Astrocyte of the spinal cord (primary cell): ENCODE results near the gene PDX1.
"Not testable (repeated sequence)": the region's sequence is repeated elsewhere in the genome, so short reads cannot be mapped to it uniquely, and the experiment has no call there.

Experiments used
- DNase-seq: peaks from one replicate; pipeline ENCODE4 v3.0.0; 2011; ENCODE audit warnings: low read depth, low spot score
- H3K4me3 ChIP-seq: 2 replicates; pipeline ENCODE4 v1.5.1; 2011; ENCODE audit warnings: low read depth, mild to moderate bottlenecking, low read length, moderate library complexity
- in situ Hi-C: cut with HindIII; loops from 2 replicates; pipeline ENCODE4 v1.10.0; 2017; ENCODE audit warnings: low sequenced_read_pairs
- TF ChIP-seq, protein P1 (sequence below): IDR thresholded peaks from 2 replicates; pipeline ENCODE4 v1.5.1; 2012; ENCODE audit warnings: low read depth, mild to moderate bottlenecking, low read length, inconsistent platforms

Gene PDX1

GRCh38 chr13:27963491-27963890 is 43.7 kb downstream of the PDX1 start:
- H3K4me3 ChIP-seq: no peak overlapping the region
- no peak for DNase-seq
- TF ChIP-seq, protein P1, sequence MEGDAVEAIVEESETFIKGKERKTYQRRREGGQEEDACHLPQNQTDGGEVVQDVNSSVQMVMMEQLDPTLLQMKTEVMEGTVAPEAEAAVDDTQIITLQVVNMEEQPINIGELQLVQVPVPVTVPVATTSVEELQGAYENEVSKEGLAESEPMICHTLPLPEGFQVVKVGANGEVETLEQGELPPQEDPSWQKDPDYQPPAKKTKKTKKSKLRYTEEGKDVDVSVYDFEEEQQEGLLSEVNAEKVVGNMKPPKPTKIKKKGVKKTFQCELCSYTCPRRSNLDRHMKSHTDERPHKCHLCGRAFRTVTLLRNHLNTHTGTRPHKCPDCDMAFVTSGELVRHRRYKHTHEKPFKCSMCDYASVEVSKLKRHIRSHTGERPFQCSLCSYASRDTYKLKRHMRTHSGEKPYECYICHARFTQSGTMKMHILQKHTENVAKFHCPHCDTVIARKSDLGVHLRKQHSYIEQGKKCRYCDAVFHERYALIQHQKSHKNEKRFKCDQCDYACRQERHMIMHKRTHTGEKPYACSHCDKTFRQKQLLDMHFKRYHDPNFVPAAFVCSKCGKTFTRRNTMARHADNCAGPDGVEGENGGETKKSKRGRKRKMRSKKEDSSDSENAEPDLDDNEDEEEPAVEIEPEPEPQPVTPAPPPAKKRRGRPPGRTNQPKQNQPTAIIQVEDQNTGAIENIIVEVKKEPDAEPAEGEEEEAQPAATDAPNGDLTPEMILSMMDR: no peak
- in situ Hi-C loops: no loop called here

- in situ Hi-C loops, H3K4me3 ChIP-seq, DNase-seq: not testable (repeated sequence)
Measured at GRCh38 chr13:27964206-27964605, 44.4 kb downstream of the PDX1 start.

DNA sequence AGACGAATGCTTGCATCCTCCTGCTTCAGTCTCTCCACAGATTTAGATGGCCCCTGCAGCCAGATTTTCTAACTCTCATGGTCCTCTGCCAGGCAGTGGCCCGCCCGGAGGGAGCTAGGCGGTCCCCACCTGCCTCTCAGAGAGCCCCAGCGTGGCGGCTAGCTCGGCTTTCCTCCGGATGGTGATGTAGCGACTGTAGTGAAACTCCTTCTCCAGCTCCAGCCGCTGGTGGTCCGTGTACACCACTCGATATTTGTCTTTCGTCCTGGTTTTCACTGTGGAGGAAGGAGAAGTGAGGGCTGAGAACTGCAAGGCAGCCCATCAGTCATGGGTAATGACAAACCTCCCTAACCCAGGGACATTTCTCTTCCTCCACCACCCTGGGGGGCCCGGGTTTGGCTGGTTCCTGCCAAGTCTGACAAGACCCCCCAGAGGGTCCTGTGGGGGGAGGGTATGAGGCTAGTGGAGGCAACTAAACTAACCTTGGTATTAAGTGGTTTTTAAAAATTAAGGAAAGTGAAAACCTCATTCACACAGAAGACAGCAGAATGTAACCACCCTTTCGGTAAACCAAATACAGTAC is 45.0 kb downstream of the PDX1 start:
- H3K4me3 ChIP-seq: no peak overlapping the region
- in situ Hi-C loops: no loop called here
- TF ChIP-seq, protein P1: no peak
- no peak for DNase-seq

GRCh38 chr13:27965343-27965739 is 45.5 kb downstream of the PDX1 start:
- in situ Hi-C loops: no loop called here
- TF ChIP-seq, protein P1: no peak
- H3K4me3 ChIP-seq: no peak overlapping the region
- DNase-seq: no peak

GRCh38 chr13:27965740-27966640 is 46.2 kb downstream of the PDX1 start:
- TF ChIP-seq, protein P1: no peak
- in situ Hi-C loops: no loop called here
- H3K4me3 ChIP-seq: no peak overlapping the region
- DNase-seq: no peak

- TF ChIP-seq, protein P1: no peak
- in situ Hi-C loops: no loop called here
- no peak overlapping the region for H3K4me3 ChIP-seq
- no peak for DNase-seq
Measured at GRCh38 chr13:27966641-27967202, 46.9 kb downstream of the PDX1 start.
